Calu3 (cell line): ENCODE measurements around the gene MBD6. TPM values are rescaled to one million over a fixed set of nuclear protein-coding genes. Genes with fewer than 3 reads are reported as not detected.

Experiments
- Bru-seq: library from RNA; stranded (reverse); fragments of 400-500 nt; gene quantifications from one replicate; lab custom pipeline; 2021; lab: Mats Ljungman, UMichigan
- BruChase-seq, 2 experiments: library from RNA; stranded (reverse); fragments of 400-500 nt; gene quantifications; one replicate each; lab custom pipeline; 2021; lab: Mats Ljungman, UMichigan
- BruUV-seq: library from RNA; stranded (reverse); fragments of 400-500 nt; replicated peaks from 2 replicates; lab custom pipeline; 2021; lab: Mats Ljungman, UMichigan
- CTCF ChIA-PET: fragments of 300-600 bp; sonication (Branson Sonifier 250); formaldehyde crosslinking; loops from one replicate; lab custom pipeline; 2022; ENCODE audit warnings: antibody characterized with exemption; lab: Charles Lee
- DNase-seq: peaks from one replicate; pipeline ENCODE4 v3.0.0; 2022
- H3K27ac Mint-ChIP-seq: one replicate; pipeline ENCODE4 v1.8.0; 2022; ENCODE audit warnings: mixed read lengths; ENCODE audit not compliant: unreplicated experiment
- H3K27me3 Mint-ChIP-seq: one replicate; pipeline ENCODE4 v1.8.0; 2022; ENCODE audit warnings: mixed read lengths; ENCODE audit not compliant: unreplicated experiment
- H3K36me3 Mint-ChIP-seq: one replicate; pipeline ENCODE4 v1.8.0; 2022; ENCODE audit warnings: mild to moderate bottlenecking, moderate library complexity, mixed read lengths; ENCODE audit not compliant: insufficient read depth, unreplicated experiment
- H3K4me1 Mint-ChIP-seq: one replicate; pipeline ENCODE4 v1.8.0; 2022; ENCODE audit warnings: mild to moderate bottlenecking, low read depth, mixed read lengths; ENCODE audit not compliant: unreplicated experiment
- H3K4me3 Mint-ChIP-seq: one replicate; pipeline ENCODE4 v1.8.0; 2022; ENCODE audit warnings: mild to moderate bottlenecking, low read depth, moderate library complexity, mixed read lengths; ENCODE audit not compliant: unreplicated experiment
- H3K9me3 Mint-ChIP-seq: one replicate; pipeline ENCODE4 v1.8.0; 2022; ENCODE audit warnings: low read depth, mixed read lengths; ENCODE audit not compliant: unreplicated experiment
- intact Hi-C: fragments of 100-400 bp; cut with micrococcal nuclease; formaldehyde crosslinking; loops from one replicate; pipeline ENCODE4 v1.10.0; 2022; ENCODE audit not compliant: unreplicated experiment
- long read RNA-seq: library from polyadenylated mRNA; stranded (forward); transcript quantifications from one replicate; pipeline ENCODE4 v2.0.0, GENCODE V29; 2022
- total RNA-seq: library from RNA; stranded (reverse); gene quantifications from 2 replicates; pipeline ENCODE4 v1.2.3, GENCODE V29; 2022
- TF ChIP-seq, protein P1 (sequence below): fragments of 200-600 bp; IDR thresholded peaks from one replicate; pipeline ENCODE4 v1.8.0; 2022; ENCODE audit warnings: antibody characterized with exemption; ENCODE audit not compliant: unreplicated experiment

The MBD6 gene, protein sequence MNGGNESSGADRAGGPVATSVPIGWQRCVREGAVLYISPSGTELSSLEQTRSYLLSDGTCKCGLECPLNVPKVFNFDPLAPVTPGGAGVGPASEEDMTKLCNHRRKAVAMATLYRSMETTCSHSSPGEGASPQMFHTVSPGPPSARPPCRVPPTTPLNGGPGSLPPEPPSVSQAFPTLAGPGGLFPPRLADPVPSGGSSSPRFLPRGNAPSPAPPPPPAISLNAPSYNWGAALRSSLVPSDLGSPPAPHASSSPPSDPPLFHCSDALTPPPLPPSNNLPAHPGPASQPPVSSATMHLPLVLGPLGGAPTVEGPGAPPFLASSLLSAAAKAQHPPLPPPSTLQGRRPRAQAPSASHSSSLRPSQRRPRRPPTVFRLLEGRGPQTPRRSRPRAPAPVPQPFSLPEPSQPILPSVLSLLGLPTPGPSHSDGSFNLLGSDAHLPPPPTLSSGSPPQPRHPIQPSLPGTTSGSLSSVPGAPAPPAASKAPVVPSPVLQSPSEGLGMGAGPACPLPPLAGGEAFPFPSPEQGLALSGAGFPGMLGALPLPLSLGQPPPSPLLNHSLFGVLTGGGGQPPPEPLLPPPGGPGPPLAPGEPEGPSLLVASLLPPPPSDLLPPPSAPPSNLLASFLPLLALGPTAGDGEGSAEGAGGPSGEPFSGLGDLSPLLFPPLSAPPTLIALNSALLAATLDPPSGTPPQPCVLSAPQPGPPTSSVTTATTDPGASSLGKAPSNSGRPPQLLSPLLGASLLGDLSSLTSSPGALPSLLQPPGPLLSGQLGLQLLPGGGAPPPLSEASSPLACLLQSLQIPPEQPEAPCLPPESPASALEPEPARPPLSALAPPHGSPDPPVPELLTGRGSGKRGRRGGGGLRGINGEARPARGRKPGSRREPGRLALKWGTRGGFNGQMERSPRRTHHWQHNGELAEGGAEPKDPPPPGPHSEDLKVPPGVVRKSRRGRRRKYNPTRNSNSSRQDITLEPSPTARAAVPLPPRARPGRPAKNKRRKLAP
- 119 and 127 TPM in 2 replicates for total RNA-seq
- percentile 77 among the genes with signal in this experiment for Bru-seq, nascent RNA
- BruChase-seq, experiment 1, labeled RNA remaining after a 6-hour chase = percentile 95 among the genes with signal in this experiment
- percentile 93 among the genes with signal in this experiment for BruChase-seq, experiment 2, labeled RNA remaining after a 2-hour chase
- long read RNA-seq, partial matches to known transcripts = 37 of 40 reads
- long read RNA-seq, other reads (novel, unspliced or antisense) = 3 of 40 reads

DNA sequence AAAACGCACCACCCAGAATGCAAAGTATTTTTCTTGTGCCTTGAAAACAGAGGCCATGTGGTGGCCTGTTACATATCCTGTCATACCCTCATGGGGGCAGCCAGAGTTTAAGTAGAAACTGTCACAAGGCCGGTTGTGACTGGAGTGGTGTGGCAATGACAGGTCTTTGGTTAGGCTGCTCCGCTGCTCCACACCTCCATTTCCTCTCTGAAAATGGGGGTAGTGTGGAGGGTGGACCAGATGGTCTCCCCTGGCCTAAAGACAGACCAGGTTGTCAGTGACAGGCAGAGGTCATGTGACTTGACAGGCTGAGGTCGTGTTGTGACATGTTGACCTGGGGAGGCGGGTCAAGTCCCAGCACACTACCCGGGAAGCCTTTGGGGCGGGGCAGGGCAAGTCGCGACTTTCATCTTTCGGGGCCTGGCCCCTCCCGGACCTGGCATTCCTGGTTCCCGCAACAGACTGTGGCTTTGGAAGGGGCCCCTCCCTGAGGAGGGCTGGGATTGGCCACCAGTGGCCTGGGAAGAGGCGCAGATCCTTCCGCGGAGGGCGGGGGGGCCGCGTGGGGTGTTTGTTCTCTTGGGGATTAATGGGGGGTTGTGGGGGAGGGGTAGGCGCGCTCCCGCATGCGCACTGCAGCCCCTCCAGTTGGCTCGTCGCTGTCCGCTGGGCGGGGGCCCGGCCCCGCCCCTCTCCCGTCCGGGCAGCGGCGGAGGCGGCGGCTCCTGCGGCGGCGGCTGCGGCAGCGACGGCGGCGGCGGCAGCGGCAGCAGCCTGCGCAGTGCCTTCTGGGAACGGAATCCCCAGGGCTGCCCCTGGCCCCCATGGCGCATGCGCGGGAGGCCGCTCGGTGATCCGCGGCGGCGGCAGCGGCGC is at the start of gene MBD6:
TSS of gene MBD6 (plus strand) at position 814 of the 876 bp plus-strand sequence. CDS start 1,480 bp downstream, outside the sequence.
- BruUV-seq = no TSS peak
- CTCF ChIA-PET = no interaction called here
- Mint-ChIP-seq H3K9me3 (no peaks in the 10 kb centered on the region), H3K27me3 (no peaks in the 10 kb centered on the region), H3K36me3 (peaks cover 99% of the 10 kb centered on the region), H3K27ac (peak within 1 kb of the TSS; percentile 100), H3K4me1 (peaks cover 51% of the 10 kb centered on the region), H3K4me3 (peak within 1 kb of the TSS; percentile 95)
- peak; percentile 96 for DNase-seq
- intact Hi-C loops = no loop called here
- TF ChIP-seq, protein P1, sequence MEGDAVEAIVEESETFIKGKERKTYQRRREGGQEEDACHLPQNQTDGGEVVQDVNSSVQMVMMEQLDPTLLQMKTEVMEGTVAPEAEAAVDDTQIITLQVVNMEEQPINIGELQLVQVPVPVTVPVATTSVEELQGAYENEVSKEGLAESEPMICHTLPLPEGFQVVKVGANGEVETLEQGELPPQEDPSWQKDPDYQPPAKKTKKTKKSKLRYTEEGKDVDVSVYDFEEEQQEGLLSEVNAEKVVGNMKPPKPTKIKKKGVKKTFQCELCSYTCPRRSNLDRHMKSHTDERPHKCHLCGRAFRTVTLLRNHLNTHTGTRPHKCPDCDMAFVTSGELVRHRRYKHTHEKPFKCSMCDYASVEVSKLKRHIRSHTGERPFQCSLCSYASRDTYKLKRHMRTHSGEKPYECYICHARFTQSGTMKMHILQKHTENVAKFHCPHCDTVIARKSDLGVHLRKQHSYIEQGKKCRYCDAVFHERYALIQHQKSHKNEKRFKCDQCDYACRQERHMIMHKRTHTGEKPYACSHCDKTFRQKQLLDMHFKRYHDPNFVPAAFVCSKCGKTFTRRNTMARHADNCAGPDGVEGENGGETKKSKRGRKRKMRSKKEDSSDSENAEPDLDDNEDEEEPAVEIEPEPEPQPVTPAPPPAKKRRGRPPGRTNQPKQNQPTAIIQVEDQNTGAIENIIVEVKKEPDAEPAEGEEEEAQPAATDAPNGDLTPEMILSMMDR = no peak

DNA sequence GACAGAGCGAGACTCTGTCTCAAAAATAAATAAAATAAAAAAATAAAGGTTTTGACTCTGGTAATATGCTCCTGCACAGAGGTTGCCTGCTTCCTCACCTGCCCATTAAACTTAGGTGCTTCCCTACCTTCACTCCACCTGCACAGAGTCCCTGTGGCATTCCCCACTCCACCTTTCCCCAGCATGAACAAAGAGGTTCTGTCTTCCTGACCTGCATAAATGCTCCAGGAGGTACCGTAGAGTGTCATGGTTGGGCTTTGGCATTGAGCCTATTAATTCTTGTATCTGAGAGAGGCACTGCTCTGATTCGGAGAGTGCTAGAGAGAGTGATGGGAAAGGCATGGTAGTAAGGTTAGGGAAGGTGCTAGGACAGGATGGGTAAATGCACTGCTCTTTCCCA is 49.2 kb upstream of the MBD6 start:
- CTCF ChIA-PET = interaction anchor here (0.7 to 1.5 kb wide), 2 partner anchors 15 to 19 kb away, joined by 3 to 6 read pairs; partner anchors contain the start of gene GLI1
- Mint-ChIP-seq H3K27me3 (peaks cover 100% of the 10 kb centered on the region), H3K9me3 (no peaks in the 10 kb centered on the region), H3K27ac (no peak overlapping the region), H3K4me3 (no peak overlapping the region), H3K36me3 (no peaks in the 10 kb centered on the region), H3K4me1 (peaks cover 20% of the 10 kb centered on the region)
- DNase-seq = no peak
- intact Hi-C loops = no loop called here
- TF ChIP-seq, protein P1 = no peak
- no TSS peak for BruUV-seq

DNA sequence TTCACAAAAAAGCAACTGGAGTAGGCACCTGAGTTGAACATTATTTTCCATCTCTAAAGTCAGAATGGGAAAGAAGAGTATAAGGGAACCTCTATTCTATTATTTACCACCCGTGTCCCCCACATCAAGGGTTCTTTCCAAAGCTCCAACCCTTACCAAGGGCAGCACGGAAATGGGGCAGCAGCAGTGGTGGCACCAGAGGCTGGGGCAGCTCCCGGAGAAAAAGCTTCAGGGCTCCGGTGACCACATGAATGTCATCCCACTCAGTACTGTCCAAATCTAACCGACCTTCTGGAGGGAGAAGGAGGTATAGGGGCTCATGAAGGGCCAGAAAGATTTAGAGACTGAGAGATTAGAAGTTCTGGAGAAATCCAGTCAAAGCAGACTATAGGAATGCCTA is 48.7 kb upstream of the MBD6 start:
- H3K4me1 Mint-ChIP-seq = peaks cover 23% of the 10 kb centered on the region
- H3K9me3 Mint-ChIP-seq = no peaks in the 10 kb centered on the region
- H3K27me3 Mint-ChIP-seq = peaks cover 100% of the 10 kb centered on the region
- CTCF ChIA-PET = interaction anchor here (0.7 to 1.5 kb wide), 2 partner anchors 15 to 20 kb away, joined by 3 to 6 read pairs; partner anchors contain the start of gene GLI1
- no peak for DNase-seq
- no TSS peak for BruUV-seq
- TF ChIP-seq, protein P1 = no peak
- no peak overlapping the region for H3K27ac Mint-ChIP-seq
- H3K4me3 Mint-ChIP-seq = no peak overlapping the region
- intact Hi-C loops = no loop called here
- H3K36me3 Mint-ChIP-seq = no peaks in the 10 kb centered on the region
